ENCODE results near the gene BDH1.

The BDH1 gene

DNA sequence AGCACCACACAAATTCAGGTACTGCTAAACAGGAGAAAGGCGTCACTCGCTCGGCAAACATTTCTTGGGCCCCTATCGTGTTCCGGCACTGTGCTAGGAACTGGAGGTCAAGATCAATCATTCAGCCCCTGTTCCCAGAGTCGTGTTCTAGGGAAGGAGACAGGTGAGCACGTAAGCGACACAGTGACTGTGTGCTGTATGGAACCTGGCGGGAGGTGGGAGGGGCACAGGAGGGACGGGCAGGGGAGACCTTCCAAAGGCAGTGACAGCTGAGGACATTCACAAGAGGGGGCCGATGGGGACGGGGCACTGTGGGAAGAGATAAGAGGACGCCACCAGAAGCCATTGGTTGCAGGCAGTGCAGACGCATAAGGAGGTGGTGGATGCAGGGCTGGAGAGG, 32.2 kb downstream of the BDH1 start:
- H3K56ac ChIP-seq (ENCODE audit: low read length) = no peak overlapping the region
- H3K27me3 ChIP-seq (ENCODE audit: insufficient read depth, low read length, poor library complexity) = no peaks in the 10 kb centered on the region
- no peak overlapping the region for H2AK5ac ChIP-seq (ENCODE audit: low read length)
- H3K4me3 ChIP-seq (ENCODE audit: low read length) = no peak overlapping the region
- H3K23ac ChIP-seq (ENCODE audit: low read length) = no peak overlapping the region
- no peak for DNase-seq
- H3K4me1 ChIP-seq (ENCODE audit: control insufficient read depth, low read depth, low read length) = peaks cover 5% of the 10 kb centered on the region
- no peak overlapping the region for H2BK5ac ChIP-seq (ENCODE audit: low read length)
- WGBS (ENCODE audit: extremely low coverage, insufficient coverage, low lambda C conversion rate) = no CpG with 5 or more reads among the region's 14 CpGs
- no peak overlapping the region for H4K8ac ChIP-seq (ENCODE audit: low read depth, low read length)
- H3K9ac ChIP-seq (ENCODE audit: low read length) = no peak overlapping the region
- H2BK120ac ChIP-seq (ENCODE audit: low read depth, low read length) = no peak overlapping the region
- H3K27ac ChIP-seq (ENCODE audit: low read depth, low read length) = no peak overlapping the region
- no peak overlapping the region for H4K5ac ChIP-seq (ENCODE audit: low read length)
- H3K4ac ChIP-seq (ENCODE audit: low read depth, low read length) = no peak overlapping the region
- H3K18ac ChIP-seq (ENCODE audit: low read length) = no peak overlapping the region
- no peaks in the 10 kb centered on the region for H3K79me1 ChIP-seq (ENCODE audit: low read length)
- no peak overlapping the region for H3K4me2 ChIP-seq (ENCODE audit: low read length)
- no peak overlapping the region for H2BK15ac ChIP-seq (replicated peaks; ENCODE audit: low read depth)
- no peaks in the 10 kb centered on the region for H3K79me2 ChIP-seq (ENCODE audit: control insufficient read depth, insufficient read depth, low read length)
- H3K36me3 ChIP-seq (ENCODE audit: control insufficient read depth, insufficient read depth, low read length) = no peaks in the 10 kb centered on the region

DNA sequence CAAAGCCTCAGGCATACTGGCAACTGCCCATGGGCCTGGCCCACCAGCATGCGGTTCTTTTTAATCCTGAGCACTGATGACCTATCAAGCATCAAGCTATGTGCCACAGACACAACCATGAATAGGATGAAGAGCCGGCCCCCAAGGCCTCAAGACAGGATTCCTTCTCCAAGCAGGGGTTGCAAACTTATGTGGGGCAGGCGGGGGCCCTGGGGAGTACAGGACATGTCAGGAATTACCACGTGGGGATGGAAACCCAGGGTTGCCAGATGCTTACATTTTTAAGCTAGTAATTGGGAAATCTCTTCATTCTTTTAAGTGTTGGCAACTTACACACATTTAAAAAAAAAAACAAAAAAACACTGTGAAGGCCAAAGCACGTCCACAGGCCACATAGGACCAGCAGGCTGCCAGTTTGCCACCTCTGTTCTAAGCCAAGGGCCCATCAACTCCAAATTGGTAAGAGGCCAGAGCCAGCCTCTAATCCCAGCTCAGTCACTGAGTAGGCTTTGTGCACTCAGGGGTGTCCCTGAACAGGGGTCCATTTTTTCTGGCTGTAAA, 32.8 kb downstream of the BDH1 start:
- Histone ChIP-seq H2AK5ac (ENCODE audit: low read length) (no peak overlapping the region), H3K4me2 (ENCODE audit: low read length) (no peak overlapping the region), H3K4me1 (ENCODE audit: control insufficient read depth, low read depth, low read length) (peaks cover 3% of the 10 kb centered on the region), H3K36me3 (ENCODE audit: control insufficient read depth, insufficient read depth, low read length) (no peaks in the 10 kb centered on the region), H3K9ac (ENCODE audit: low read length) (no peak overlapping the region), H3K23ac (ENCODE audit: low read length) (no peak overlapping the region), H2BK15ac (replicated peaks; ENCODE audit: low read depth) (no peak overlapping the region), H3K4me3 (ENCODE audit: low read length) (no peak overlapping the region), H4K8ac (ENCODE audit: low read depth, low read length) (no peak overlapping the region), H3K4ac (ENCODE audit: low read depth, low read length) (no peak overlapping the region), H3K27me3 (ENCODE audit: insufficient read depth, low read length, poor library complexity) (no peaks in the 10 kb centered on the region), H3K56ac (ENCODE audit: low read length) (no peak overlapping the region), H3K79me1 (ENCODE audit: low read length) (no peaks in the 10 kb centered on the region), H2BK120ac (ENCODE audit: low read depth, low read length) (no peak overlapping the region), H4K5ac (ENCODE audit: low read length) (no peak overlapping the region), H2BK5ac (ENCODE audit: low read length) (no peak overlapping the region), H3K18ac (ENCODE audit: low read length) (no peak overlapping the region), H3K27ac (ENCODE audit: low read depth, low read length) (no peak overlapping the region), H3K79me2 (ENCODE audit: control insufficient read depth, insufficient read depth, low read length) (no peaks in the 10 kb centered on the region)
- no peak for DNase-seq
- no CpG with 5 or more reads among the region's 5 CpGs for WGBS (ENCODE audit: extremely low coverage, insufficient coverage, low lambda C conversion rate)

DNA sequence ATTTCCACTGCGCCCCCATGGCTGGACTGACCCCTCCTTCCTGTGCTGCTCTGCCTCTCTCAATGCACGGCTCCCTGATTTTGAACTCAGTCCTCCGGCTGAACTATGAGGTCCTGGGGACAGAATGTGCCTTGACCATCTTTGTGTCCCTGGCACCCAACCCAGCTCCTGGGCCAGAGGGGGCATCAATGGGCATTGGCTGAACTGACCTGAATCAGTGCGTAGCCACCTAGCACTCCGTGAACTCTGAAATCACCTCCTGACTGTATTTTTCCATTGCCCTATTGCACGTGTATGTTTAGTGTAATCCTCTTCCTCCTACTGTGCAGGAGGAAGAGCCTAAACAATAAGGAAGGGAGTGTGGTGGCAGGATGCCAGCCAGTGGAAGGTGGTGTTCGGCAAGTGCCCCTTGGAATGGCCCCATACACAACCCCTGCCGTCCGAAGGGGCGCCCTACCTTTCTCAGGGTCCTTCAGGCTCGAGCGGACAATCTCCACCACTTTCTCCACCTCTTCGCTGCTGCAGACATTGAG, 33.5 kb downstream of the BDH1 start:
- Histone ChIP-seq H3K4me3 (ENCODE audit: low read length) (no peak overlapping the region), H3K18ac (ENCODE audit: low read length) (no peak overlapping the region), H2AK5ac (ENCODE audit: low read length) (no peak overlapping the region), H3K27me3 (ENCODE audit: insufficient read depth, low read length, poor library complexity) (no peaks in the 10 kb centered on the region), H3K36me3 (ENCODE audit: control insufficient read depth, insufficient read depth, low read length) (no peaks in the 10 kb centered on the region), H3K9ac (ENCODE audit: low read length) (no peak overlapping the region), H2BK120ac (ENCODE audit: low read depth, low read length) (no peak overlapping the region), H3K27ac (ENCODE audit: low read depth, low read length) (no peak overlapping the region), H3K79me2 (ENCODE audit: control insufficient read depth, insufficient read depth, low read length) (no peaks in the 10 kb centered on the region), H3K79me1 (ENCODE audit: low read length) (no peaks in the 10 kb centered on the region), H3K4me1 (ENCODE audit: control insufficient read depth, low read depth, low read length) (peaks cover 3% of the 10 kb centered on the region), H2BK15ac (replicated peaks; ENCODE audit: low read depth) (no peak overlapping the region), H2BK5ac (ENCODE audit: low read length) (no peak overlapping the region), H4K5ac (ENCODE audit: low read length) (no peak overlapping the region), H3K4ac (ENCODE audit: low read depth, low read length) (no peak overlapping the region), H3K23ac (ENCODE audit: low read length) (no peak overlapping the region), H3K56ac (ENCODE audit: low read length) (no peak overlapping the region), H4K8ac (ENCODE audit: low read depth, low read length) (no peak overlapping the region), H3K4me2 (ENCODE audit: low read length) (no peak overlapping the region)
- DNase-seq = no peak
- WGBS (ENCODE audit: extremely low coverage, insufficient coverage, low lambda C conversion rate) = no CpG with 5 or more reads among the region's 13 CpGs

DNA sequence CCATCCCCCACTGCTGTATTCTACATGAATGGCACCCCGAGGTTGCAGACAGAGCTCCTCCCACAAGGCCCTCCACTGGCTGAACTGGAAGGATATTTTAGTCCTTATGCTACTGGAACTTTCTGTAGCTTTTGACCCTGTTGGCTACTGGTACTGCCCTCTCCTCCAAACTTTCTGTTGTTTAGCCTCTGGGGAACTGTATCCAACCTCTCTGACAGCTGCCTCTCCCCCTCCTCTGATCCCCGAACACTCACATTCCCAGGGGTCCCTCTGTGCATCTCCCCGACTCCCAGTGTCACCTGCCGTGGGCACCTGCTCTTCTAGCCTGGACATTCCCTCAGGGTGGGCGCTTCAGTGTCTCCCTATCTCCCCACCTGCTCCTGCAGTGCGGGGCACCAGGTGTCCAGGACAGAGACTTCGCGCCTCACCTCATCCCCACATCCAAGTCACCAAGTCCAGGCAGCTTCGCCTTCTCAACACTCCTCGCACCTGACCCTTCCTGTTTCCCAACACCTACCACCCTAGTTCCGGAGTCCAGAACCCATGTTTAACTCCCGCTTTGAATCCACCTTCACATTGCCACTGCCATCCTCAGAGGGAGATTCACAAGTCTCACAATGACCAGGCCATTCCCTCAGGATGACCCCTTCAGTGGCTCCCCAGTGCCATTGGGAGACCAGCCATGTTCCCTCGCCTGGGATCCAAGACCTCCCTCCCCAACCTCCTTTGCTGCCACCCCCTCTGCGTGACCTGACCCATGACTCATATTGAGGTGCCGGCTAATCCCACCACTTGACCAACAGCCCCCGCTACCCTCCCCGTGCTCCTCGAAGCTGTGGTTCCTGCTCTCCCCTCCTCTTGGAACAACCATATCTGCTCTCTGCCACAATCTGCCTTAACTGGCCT, 34.2 kb downstream of the BDH1 start:
- Histone ChIP-seq H3K4me1 (ENCODE audit: control insufficient read depth, low read depth, low read length) (peaks cover 4% of the 10 kb centered on the region), H2BK120ac (ENCODE audit: low read depth, low read length) (no peak overlapping the region), H3K56ac (ENCODE audit: low read length) (peak overlapping the region; percentile 39), H3K9ac (ENCODE audit: low read length) (no peak overlapping the region), H3K18ac (ENCODE audit: low read length) (no peak overlapping the region), H3K27ac (ENCODE audit: low read depth, low read length) (no peak overlapping the region), H3K4ac (ENCODE audit: low read depth, low read length) (no peak overlapping the region), H3K4me2 (ENCODE audit: low read length) (no peak overlapping the region), H3K4me3 (ENCODE audit: low read length) (no peak overlapping the region), H3K79me2 (ENCODE audit: control insufficient read depth, insufficient read depth, low read length) (no peaks in the 10 kb centered on the region), H2BK15ac (replicated peaks; ENCODE audit: low read depth) (no peak overlapping the region), H4K5ac (ENCODE audit: low read length) (no peak overlapping the region), H3K27me3 (ENCODE audit: insufficient read depth, low read length, poor library complexity) (no peaks in the 10 kb centered on the region), H3K36me3 (ENCODE audit: control insufficient read depth, insufficient read depth, low read length) (no peaks in the 10 kb centered on the region), H4K8ac (ENCODE audit: low read depth, low read length) (no peak overlapping the region), H2BK5ac (ENCODE audit: low read length) (no peak overlapping the region), H3K23ac (ENCODE audit: low read length) (peak overlapping the region; percentile 48), H3K79me1 (ENCODE audit: low read length) (no peaks in the 10 kb centered on the region), H2AK5ac (ENCODE audit: low read length) (no peak overlapping the region)
- no peak for DNase-seq
- WGBS (ENCODE audit: extremely low coverage, insufficient coverage, low lambda C conversion rate) = no CpG with 5 or more reads among the region's 18 CpGs

DNA sequence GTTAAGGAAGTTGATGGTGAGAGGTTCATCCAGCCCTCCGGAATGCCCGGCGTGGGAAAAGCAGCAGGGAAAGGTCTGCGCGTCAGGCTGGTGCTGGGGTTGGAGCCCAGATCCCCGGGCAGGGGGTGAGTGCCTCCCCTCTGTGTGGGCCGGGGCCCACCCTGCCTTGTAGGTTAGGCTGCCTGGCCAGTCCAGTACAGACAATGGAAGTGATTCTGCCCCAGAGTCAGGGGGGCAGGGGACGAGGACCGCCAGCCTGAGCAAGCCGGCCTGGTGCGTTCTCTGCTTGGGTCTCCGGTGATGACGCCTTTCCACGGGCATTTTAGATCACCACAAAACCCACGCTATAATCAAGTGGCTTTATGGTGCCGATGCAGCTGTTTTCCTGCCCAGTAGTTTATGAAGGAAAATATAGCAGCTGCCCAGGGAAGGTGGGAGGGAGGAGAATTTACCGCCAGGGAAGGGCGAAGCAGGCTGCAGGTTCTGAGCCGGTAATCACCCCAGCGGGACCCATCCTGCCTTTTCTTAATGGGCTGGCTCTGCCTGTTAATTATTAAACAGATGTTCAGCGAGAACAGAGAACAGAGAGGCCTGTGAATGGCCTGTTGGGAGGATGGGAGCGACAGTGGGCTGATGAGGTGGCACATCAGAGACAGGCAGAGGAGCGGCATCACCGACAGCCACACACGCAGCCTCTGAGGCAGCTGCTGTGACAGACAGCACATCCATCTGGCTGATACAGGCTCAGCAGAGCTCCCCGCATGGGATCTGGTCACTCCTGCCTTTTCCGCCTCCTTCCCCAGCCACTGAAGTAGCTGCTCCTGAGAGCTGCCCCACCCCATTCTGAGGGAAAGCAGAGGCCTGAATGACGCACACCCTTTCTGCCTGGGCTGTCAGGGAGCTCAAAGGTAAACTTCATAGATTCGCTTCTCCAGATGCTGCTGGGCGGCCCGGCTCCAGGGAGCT, 35.2 kb downstream of the BDH1 start:
- no peak overlapping the region for H4K5ac ChIP-seq (ENCODE audit: low read length)
- H3K4ac ChIP-seq (ENCODE audit: low read depth, low read length) = no peak overlapping the region
- no peak overlapping the region for H3K27ac ChIP-seq (ENCODE audit: low read depth, low read length)
- H3K4me1 ChIP-seq (ENCODE audit: control insufficient read depth, low read depth, low read length) = peaks cover 4% of the 10 kb centered on the region
- H4K8ac ChIP-seq (ENCODE audit: low read depth, low read length) = no peak overlapping the region
- H3K18ac ChIP-seq (ENCODE audit: low read length) = no peak overlapping the region
- H2AK5ac ChIP-seq (ENCODE audit: low read length) = no peak overlapping the region
- H3K79me1 ChIP-seq (ENCODE audit: low read length) = no peaks in the 10 kb centered on the region
- H2BK120ac ChIP-seq (ENCODE audit: low read depth, low read length) = no peak overlapping the region
- no peaks in the 10 kb centered on the region for H3K27me3 ChIP-seq (ENCODE audit: insufficient read depth, low read length, poor library complexity)
- peak; percentile 90 for DNase-seq
- H2BK15ac ChIP-seq (replicated peaks; ENCODE audit: low read depth) = no peak overlapping the region
- H3K4me3 ChIP-seq (ENCODE audit: low read length) = no peak overlapping the region
- no peaks in the 10 kb centered on the region for H3K79me2 ChIP-seq (ENCODE audit: control insufficient read depth, insufficient read depth, low read length)
- no peak overlapping the region for H3K4me2 ChIP-seq (ENCODE audit: low read length)
- peak overlapping the region; percentile 43 for H3K56ac ChIP-seq (ENCODE audit: low read length)
- H3K36me3 ChIP-seq (ENCODE audit: control insufficient read depth, insufficient read depth, low read length) = no peaks in the 10 kb centered on the region
- no peak overlapping the region for H2BK5ac ChIP-seq (ENCODE audit: low read length)
- no CpG with 5 or more reads among the region's 31 CpGs for WGBS (ENCODE audit: extremely low coverage, insufficient coverage, low lambda C conversion rate)
- H3K23ac ChIP-seq (ENCODE audit: low read length) = no peak overlapping the region
- H3K9ac ChIP-seq (ENCODE audit: low read length) = no peak overlapping the region
